GM10248 (cell line): Measurements from ENCODE around the gene LRRTM4.

Source experiments
- CTCF ChIA-PET: fragments of 300-600 bp; sonication (Branson Sonifier 250); formaldehyde crosslinking; extraction: SDS; loops from one replicate; lab custom pipeline; 2021; ENCODE audit warnings: antibody characterized with exemption; lab: Yijun Ruan, JAX
- POLR2A ChIA-PET: fragments of 350-650 bp; sonication (Branson Sonifier 250); formaldehyde crosslinking; extraction: SDS; loops from one replicate; lab custom pipeline; 2020; ENCODE audit warnings: antibody characterized with exemption; lab: Yijun Ruan, JAX
- DNase-seq: peaks from one replicate; pipeline ENCODE4 v3.0.0; 2012; ENCODE audit errors: extremely low spot score
- CTCF ChIP-seq: IDR thresholded peaks from 2 replicates; pipeline ENCODE4 v1.5.1; 2012; ENCODE audit warnings: mild to moderate bottlenecking, low read depth; ENCODE audit errors: extremely low read depth, missing control alignments, control extremely low read depth

The LRRTM4 gene

GRCh38 chr2:77538031-77538430 is 15.9 kb upstream of the LRRTM4 start:
- DNase-seq = no peak
- no peak for TF ChIP-seq CTCF
- ChIA-PET POLR2A (no interaction called here), CTCF (no interaction called here)

- no peak for DNase-seq
- no peak for TF ChIP-seq CTCF
- CTCF ChIA-PET = no interaction called here
- POLR2A ChIA-PET = no interaction called here
Measured at GRCh38 chr2:77522888-77523287, 712 bp upstream of the LRRTM4 start.

- ChIA-PET POLR2A (no interaction called here), CTCF (no interaction called here)
- DNase-seq = no peak
- TF ChIP-seq CTCF = no peak
Measured at GRCh38 chr2:77521548-77521891, 656 bp downstream of the LRRTM4 start.

GRCh38 chr2:77520641-77521547 is 1.3 kb downstream of the LRRTM4 start:
- no peak for DNase-seq
- no peak for TF ChIP-seq CTCF
- CTCF ChIA-PET = no interaction called here
- POLR2A ChIA-PET = no interaction called here

GRCh38 chr2:77519888-77520506 is 2.2 kb downstream of the LRRTM4 start:
- ChIA-PET POLR2A (no interaction called here), CTCF (interaction anchor here (1.6 kb wide), 1 partner anchor 11 kb away, joined by 4 read pairs; no protein-coding TSS in a partner anchor)
- no peak for TF ChIP-seq CTCF
- no peak for DNase-seq

GRCh38 chr2:77519164-77519887 is 2.9 kb downstream of the LRRTM4 start:
- ChIA-PET CTCF (interaction anchor here (1.6 kb wide), 1 partner anchor 10 kb away, joined by 4 read pairs; no protein-coding TSS in a partner anchor), POLR2A (no interaction called here)
- no peak for DNase-seq
- no peak for TF ChIP-seq CTCF
